A549 (cell line): ENCODE measurements around the gene DUXB. TPM values are rescaled to one million over a fixed set of nuclear protein-coding genes. Genes with fewer than 3 reads are reported as not detected.
A peak's percentile ranks its signal among the peaks of the same experiment; 100 is the strongest.

ENCODE experiments used
- ATAC-seq, 2 experiments: fragments of 200-7000 bp in 1 of 2; fragments of >200 bp in 1 of 2; cut with Nextera tagmentation in 1 of 2; cut with Tn5 transposase in 1 of 2; 3 replicates each; pipeline versions ENCODE4 v1.8.0 to v1.9.1; 2018 to 2020; ENCODE audit warnings: mild to moderate bottlenecking in 1 of 2, moderate library complexity in 1 of 2
- CTCF ChIA-PET: fragments of 300-600 bp; sonication (Branson Sonifier 250); formaldehyde crosslinking; extraction: SDS; loops from one replicate; lab custom pipeline; 2021; ENCODE audit warnings: antibody characterized with exemption, inconsistent platforms; lab: Yijun Ruan, JAX
- POLR2A ChIA-PET: fragments of 350-600 bp; formaldehyde crosslinking; extraction: SDS; loops from one replicate; lab custom pipeline; 2021; ENCODE audit warnings: antibody characterized with exemption, inconsistent platforms; lab: Yijun Ruan, JAX
- DNase-seq, 2 experiments: peaks; one replicate each; pipeline versions ENCODE4 v3.0.0 to v3.0.0-alpha.2; 2011 to 2016; ENCODE audit warnings: low read depth in 1 of 2, low spot score in 1 of 2
- FAIRE-seq: peaks from 2 replicates; lab custom pipeline; 2011; peaks lifted over from hg19 to GRCh38; lab: Jason Lieb, UNC
- H3K27ac ChIP-seq, 2 experiments: fragments of >200 bp; sonication (Bioruptor Twin); formaldehyde crosslinking; 3 replicates each; pipeline ENCODE4 v1.5.1; 2016 to 2017
- H3K4me1 ChIP-seq: fragments of >200 bp; sonication (Bioruptor Twin); formaldehyde crosslinking; 3 replicates; pipeline ENCODE4 v1.6.1; 2016
- H3K4me2 ChIP-seq: fragments of >200 bp; sonication (Bioruptor Twin); formaldehyde crosslinking; 3 replicates; pipeline ENCODE4 v1.6.1; 2016
- H3K4me3 ChIP-seq: fragments of >200 bp; sonication (Bioruptor Twin); formaldehyde crosslinking; 3 replicates; pipeline ENCODE4 v1.5.1; 2016
- H3K9me3 ChIP-seq: fragments of >200 bp; sonication (Bioruptor Twin); formaldehyde crosslinking; 3 replicates; pipeline ENCODE4 v1.6.1; 2016
- ATOH8 ChIP-seq: fragments of 250-450 bp; sonication (Bioruptor Pico); IDR thresholded peaks from 2 replicates; pipeline ENCODE4 v1.5.0; 2020; ENCODE audit warnings: low read depth, mild to moderate bottlenecking, moderate library complexity
- BHLHE40 ChIP-seq: IDR thresholded peaks from 2 replicates; pipeline ENCODE4 v1.6.1; 2012; ENCODE audit warnings: low read depth, low read length, inconsistent platforms
- CEBPB ChIP-seq, 2 experiments: fragments of >200 bp in 1 of 2; sonication (Bioruptor Twin) in 1 of 2; formaldehyde crosslinking in 1 of 2; IDR thresholded peaks; 2 replicates each; pipeline ENCODE4 v1.6.1; 2012 to 2016
- CHD2 ChIP-seq: fragments of 150-350 bp; IDR thresholded peaks from 2 replicates; pipeline ENCODE4 v1.6.1; 2014; ENCODE audit warnings: low read length; ENCODE audit not compliant: partially characterized antibody
- CTCF ChIP-seq: fragments of >200 bp; sonication (Bioruptor Twin); formaldehyde crosslinking; IDR thresholded peaks from 3 replicates; pipeline ENCODE4 v1.5.1; 2016
- E2F6 ChIP-seq: IDR thresholded peaks from 2 replicates; pipeline ENCODE4 v1.6.1; 2012; ENCODE audit warnings: low read depth, borderline replicate concordance
- EHMT2 ChIP-seq: fragments of 200-600 bp; sonication (generic); IDR thresholded peaks from 2 replicates; pipeline ENCODE4 v1.6.1; 2016; ENCODE audit warnings: antibody characterized with exemption, low read depth, mild to moderate bottlenecking, moderate library complexity
- FOSB ChIP-seq: fragments of 250-450 bp; sonication (Bioruptor Pico); IDR thresholded peaks from 2 replicates; pipeline ENCODE4 v1.5.0; 2020; ENCODE audit warnings: mild to moderate bottlenecking, moderate library complexity
- GATA3 ChIP-seq: IDR thresholded peaks from 2 replicates; pipeline ENCODE4 v1.6.1; 2012; ENCODE audit warnings: borderline replicate concordance
- HEYL ChIP-seq: fragments of 250-450 bp; sonication (Bioruptor Pico); IDR thresholded peaks from 2 replicates; pipeline ENCODE4 v1.8.0; 2021; ENCODE audit warnings: mild to moderate bottlenecking, moderate library complexity
- JUN ChIP-seq, 2 experiments: fragments of >200 bp; sonication (Bioruptor Twin); formaldehyde crosslinking; IDR thresholded peaks; 2 replicates in 1 of 2; 3 replicates in 1 of 2; pipeline ENCODE4 v1.6.1; 2016 to 2017
- KDM5A ChIP-seq: fragments of 200-600 bp; sonication (generic); IDR thresholded peaks from 2 replicates; pipeline ENCODE4 v1.6.1; 2016; ENCODE audit warnings: antibody characterized with exemption, mild to moderate bottlenecking
- MAX ChIP-seq: IDR thresholded peaks from 2 replicates; pipeline ENCODE4 v1.6.1; 2012
- NFE2L2 ChIP-seq: fragments of 150-350 bp; conservative IDR thresholded peaks from 2 replicates; pipeline ENCODE4 v1.6.1; 2014; ENCODE audit warnings: low read length
- PBX3 ChIP-seq: IDR thresholded peaks from 2 replicates; pipeline ENCODE4 v1.6.1; 2012
- ZNF302 ChIP-seq: fragments of 250-450 bp; sonication (Bioruptor Pico); IDR thresholded peaks from 2 replicates; pipeline ENCODE4 v1.9.0; 2021; ENCODE audit warnings: inconsistent platforms, mild to moderate bottlenecking, moderate library complexity
- WGBS: methylation state at CpG from one replicate; pipeline ENCODE4 v1.1.6; 2017; ENCODE audit errors: missing lambda C conversion rate; 5-methylcytosine and 5-hydroxymethylcytosine counted together
- polyA plus RNA-seq, 4 experiments: library from polyadenylated mRNA; depleted of rRNA in 3 of 4; stranded (reverse); fragments of >200 nt; fragmentation: RNase III in 1 of 4; extraction: RNeasy Plus Mini Kit Qiagen cat#74134 plus additional on column Dnase treatment in 1 of 4; gene quantifications; 2 replicates in 3 of 4; 3 replicates in 1 of 4; pipeline ENCODE4 v1.2.3, GENCODE V29; 2011 to 2017

Gene DUXB
- polyA plus RNA-seq, 2 of the 4 experiments (the other 2 are of a cell fraction) = not detected

GRCh38 chr16:75658175-75658574, 43.1 kb downstream of the DUXB start:
- ChIA-PET POLR2A (no interaction called here), CTCF (no interaction called here)
- H3K4me3 ChIP-seq = no peak overlapping the region
- H3K4me2 ChIP-seq = no peak overlapping the region
- no peaks in the 10 kb centered on the region for H3K9me3 ChIP-seq
- TF ChIP-seq EHMT2 (no peak), JUN (IDR thresholded peaks at IDR 0.05) (no peak), CHD2 (no peak), FOSB (CRISPR knock-in tag) (no peak), CEBPB (IDR thresholded peaks at IDR 0.05) (no peak), ATOH8 (CRISPR knock-in tag) (no peak), NFE2L2 (no peak), KDM5A (no peak), HEYL (CRISPR knock-in tag) (no peak), BHLHE40 (no peak), ZNF302 (CRISPR knock-in tag) (no peak), GATA3 (no peak), CTCF (no peak)
- WGBS = 78% methylated on average over 2 of the region's 2 CpGs
- ATAC-seq = no peak
- no peak overlapping the region for H3K27ac ChIP-seq
- no peaks in the 10 kb centered on the region for H3K4me1 ChIP-seq
- FAIRE-seq = no peak
- DNase-seq = no peak

GRCh38 chr16:75653922-75654321, 47.3 kb downstream of the DUXB start:
- no peak overlapping the region for H3K27ac ChIP-seq
- no peak for FAIRE-seq
- H3K4me3 ChIP-seq = no peak overlapping the region
- ChIA-PET POLR2A (no interaction called here), CTCF (interaction anchor here (0.6 to 1.1 kb wide), 2 partner anchors 137 to 586 kb away, joined by 3 to 6 read pairs; no protein-coding TSS in a partner anchor)
- ATAC-seq = no peak
- no peak for DNase-seq
- no peaks in the 10 kb centered on the region for H3K9me3 ChIP-seq
- 88% methylated on average over 1 of the region's 1 CpG for WGBS
- H3K4me1 ChIP-seq = peaks cover 10% of the 10 kb centered on the region; the same call in 2 of the 3 replicates
- no peak for TF ChIP-seq PBX3
- no peak overlapping the region for H3K4me2 ChIP-seq

- peak overlapping the region; percentile 87 to 96 for H3K27ac ChIP-seq
- ATAC-seq (peak; percentile 75 to 80), DNase-seq (peak; percentile 72 to 77), FAIRE-seq (no peak)
- no peaks in the 10 kb centered on the region for H3K9me3 ChIP-seq
- peaks cover 22% of the 10 kb centered on the region; the same call in 2 of the 3 replicates for H3K4me1 ChIP-seq
- ChIA-PET CTCF (interaction anchor here (0.6 to 2.2 kb wide), 4 partner anchors 9 to 184 kb away, joined by 3 to 7 read pairs (median 4); partner anchors contain the start of gene TMEM170A), POLR2A (interaction anchor here (0.6 to 2.1 kb wide), 8 partner anchors 10 to 132 kb away, joined by 3 to 17 read pairs (median 4); partner anchors contain the start of gene ADAT1)
- WGBS = 3% methylated on average over 33 of the region's 62 CpGs
- TF ChIP-seq E2F6 (no peak), MAX (peak; percentile 11; the same call in 1 of the 2 replicates)
- peak overlapping the region; percentile 71 for H3K4me3 ChIP-seq
- peak overlapping the region; percentile 78 for H3K4me2 ChIP-seq
These were observed 52.8 kb downstream of the DUXB start for GRCh38 chr16:75648265-75649076.
